ENCODE measurements around the gene TMSB4X. TPM values are rescaled to one million over a fixed set of nuclear protein-coding genes. Genes with fewer than 3 reads are reported as not detected.

Gene TMSB4X
- total and polyA plus RNA-seq, 2 of the 4 experiments (the other 2 are of a cell fraction): 4,648 to 11,116 TPM

GRCh38 chrX:13005661-13006473 lies 31.0 kb downstream of the TMSB4X start:
- WGBS, 2 experiments (ENCODE audit: extremely low coverage in 2 of 2, insufficient read length in 1 of 2): 13% methylated on average over 1 of the region's 9 CpGs; no CpG with 5 or more reads in 1 of the 2 experiments
- H3K23ac ChIP-seq (ENCODE audit: low read depth, low read length): peak overlapping the region; percentile 31; the same call in 1 of the 2 replicates
- H3K56ac ChIP-seq (ENCODE audit: extremely low read depth, insufficient read depth, low read length): no peak overlapping the region
- CTCF ChIA-PET: interaction anchor here (0.9 kb wide), 1 partner anchor 8 kb away, joined by 3 read pairs; no protein-coding TSS in a partner anchor
- H4K5ac ChIP-seq (ENCODE audit: low read depth, low read length): no peak overlapping the region
- H2AK9ac ChIP-seq (replicated peaks; ENCODE audit: low read depth, low read length, poor library complexity): no peak overlapping the region
- in situ Hi-C loops (cut with MboI; ENCODE audit: low sequenced_read_pairs): no loop called here
- no peak overlapping the region for H3K4me2 ChIP-seq (ENCODE audit: low read depth, low read length)
- dilution Hi-C loops (cut with HindIII; ENCODE audit: low sequenced_read_pairs, unreplicated experiment): no loop called here
- no peak overlapping the region for H3K4me3 ChIP-seq (ENCODE audit: insufficient read depth, low read depth, low read length)
- POLR2A ChIA-PET (ENCODE audit: unreplicated experiment): no interaction called here
- peak overlapping the region in 1 of 2 experiments; percentile 40; a peak in 1 of 4 replicates for H4K8ac ChIP-seq (ENCODE audit: low read depth in 2 of 2, low read length in 2 of 2)
- no peaks in the 10 kb centered on the region for H3K9me3 ChIP-seq (ENCODE audit: control insufficient read depth, insufficient read depth, low read length)
- H3K79me1 ChIP-seq (ENCODE audit: low read depth in 1 of 2, low read length in 2 of 2): no peaks in the 10 kb centered on the region
- H3K27ac ChIP-seq (ENCODE audit: insufficient read depth, low read length): no peak overlapping the region
- BruUV-seq (replicated peaks): no TSS peak
- H2BK120ac ChIP-seq (ENCODE audit: low read depth, low read length): no peak overlapping the region
- H4K91ac ChIP-seq (ENCODE audit: insufficient read depth, low read depth, low read length): no peak overlapping the region
- no peaks in the 10 kb centered on the region for H4K20me1 ChIP-seq (ENCODE audit: insufficient read depth, low read length)
- peak overlapping the region; percentile 33; the same call in 1 of the 2 replicates for H2BK20ac ChIP-seq (ENCODE audit: low read depth, low read length)
- no peak overlapping the region for H2BK5ac ChIP-seq (ENCODE audit: low read depth, low read length, poor library complexity, severe bottlenecking)
- H2AFZ ChIP-seq (replicated peaks; ENCODE audit: low read length, poor library complexity): no peak overlapping the region
- intact Hi-C loops (cut with micrococcal nuclease): no loop called here
- H3K9ac ChIP-seq (ENCODE audit: low read depth, low read length): no peak overlapping the region
- no peak overlapping the region for H2AK5ac ChIP-seq (ENCODE audit: low read depth, low read length)
- peak overlapping the region; percentile 31; the same call in 1 of the 2 replicates for H3K14ac ChIP-seq (replicated peaks; ENCODE audit: low read depth, low read length)
- H3K18ac ChIP-seq (ENCODE audit: low read depth, low read length): no peak overlapping the region
- 0 out of 2 replicates have a peak, but pooled peaks have one; percentile 9 for ATAC-seq (ENCODE audit: low read depth)
- no peaks in the 10 kb centered on the region for H3K36me3 ChIP-seq (ENCODE audit: control insufficient read depth, insufficient read depth, low read length)
- H3K4me1 ChIP-seq (ENCODE audit: control insufficient read depth, insufficient read depth, low read length): peaks cover 7% of the 10 kb centered on the region
- H3K27me3 ChIP-seq (ENCODE audit: control insufficient read depth, insufficient read depth, low read length): no peaks in the 10 kb centered on the region
- peak overlapping the region; percentile 72; the same call in 1 of the 2 replicates for H3K4ac ChIP-seq (ENCODE audit: low read depth, low read length)
- H2BK15ac ChIP-seq (ENCODE audit: low read depth, low read length): no peak overlapping the region
- no peak for TF ChIP-seq ELK1 (IDR thresholded peaks at IDR 0.05; ENCODE audit: borderline replicate concordance, low read depth, low read length)
- TF ChIP-seq CEBPB (IDR thresholded peaks at IDR 0.05; ENCODE audit: low read depth, low read length): no peak
- TF ChIP-seq FOS (IDR thresholded peaks at IDR 0.05; ENCODE audit: low read depth, low read length): no peak
- no peak for TF ChIP-seq MXI1 (IDR thresholded peaks at IDR 0.05; ENCODE audit: borderline replicate concordance, low read depth, low read length)
- TF ChIP-seq USF2 (IDR thresholded peaks at IDR 0.05; ENCODE audit: low read depth, low read length): no peak
- no peak for TF ChIP-seq RCOR1 (IDR thresholded peaks at IDR 0.05; ENCODE audit: insufficient replicate concordance, low read length)
- TF ChIP-seq POLR2A (IDR thresholded peaks at IDR 0.05; ENCODE audit: low read depth, low read length): no peak
- TF ChIP-seq CHD1 (IDR thresholded peaks at IDR 0.05; ENCODE audit: low read depth, low read length): no peak
- TF ChIP-seq BHLHE40 (IDR thresholded peaks at IDR 0.05; ENCODE audit: low read depth, low read length): no peak
- TF ChIP-seq SMC3 (IDR thresholded peaks at IDR 0.05; ENCODE audit: low read depth, low read length): no peak
- TF ChIP-seq RFX5 (IDR thresholded peaks at IDR 0.05; ENCODE audit: low read depth, low read length): no peak
- no peak for TF ChIP-seq RAD21 (IDR thresholded peaks at IDR 0.05; ENCODE audit: low read length)
- TF ChIP-seq NFE2L2 (IDR thresholded peaks at IDR 0.05; ENCODE audit: low read depth, low read length): no peak
- no peak for TF ChIP-seq MAFK (IDR thresholded peaks at IDR 0.05; ENCODE audit: low read depth, low read length)
- peaks cover 3% of the 10 kb centered on the region; the same call in 1 of the 2 replicates for H3K9me1 ChIP-seq (ENCODE audit: insufficient read depth, low read length)
- peak; percentile 70 for DNase-seq
